A549 (cell line): ENCODE results near the gene CLMN. TPM values are rescaled to one million over a fixed set of nuclear protein-coding genes. Genes with fewer than 3 reads are reported as not detected.

ENCODE experiments used
- ATAC-seq, 2 experiments: fragments of 200-7000 bp in 1 of 2; fragments of >200 bp in 1 of 2; cut with Nextera tagmentation in 1 of 2; cut with Tn5 transposase in 1 of 2; 3 replicates each; pipeline versions ENCODE4 v1.8.0 to v1.9.1; 2018 to 2020; ENCODE audit warnings: mild to moderate bottlenecking in 1 of 2, moderate library complexity in 1 of 2
- CTCF ChIA-PET: fragments of 300-600 bp; sonication (Branson Sonifier 250); formaldehyde crosslinking; extraction: SDS; loops from one replicate; lab custom pipeline; 2021; ENCODE audit warnings: antibody characterized with exemption, inconsistent platforms; lab: Yijun Ruan, JAX
- POLR2A ChIA-PET: fragments of 350-600 bp; formaldehyde crosslinking; extraction: SDS; loops from one replicate; lab custom pipeline; 2021; ENCODE audit warnings: antibody characterized with exemption, inconsistent platforms; lab: Yijun Ruan, JAX
- DNase-seq, 2 experiments: peaks; one replicate each; pipeline versions ENCODE4 v3.0.0 to v3.0.0-alpha.2; 2011 to 2016; ENCODE audit warnings: low read depth in 1 of 2, low spot score in 1 of 2
- FAIRE-seq: peaks from 2 replicates; lab custom pipeline; 2011; peaks lifted over from hg19 to GRCh38; lab: Jason Lieb, UNC
- H3K27ac ChIP-seq, 2 experiments: fragments of >200 bp; sonication (Bioruptor Twin); formaldehyde crosslinking; 3 replicates each; pipeline ENCODE4 v1.5.1; 2016 to 2017
- H3K4me1 ChIP-seq: fragments of >200 bp; sonication (Bioruptor Twin); formaldehyde crosslinking; 3 replicates; pipeline ENCODE4 v1.6.1; 2016
- H3K4me2 ChIP-seq: fragments of >200 bp; sonication (Bioruptor Twin); formaldehyde crosslinking; 3 replicates; pipeline ENCODE4 v1.6.1; 2016
- H3K4me3 ChIP-seq: fragments of >200 bp; sonication (Bioruptor Twin); formaldehyde crosslinking; 3 replicates; pipeline ENCODE4 v1.5.1; 2016
- H3K9me3 ChIP-seq: fragments of >200 bp; sonication (Bioruptor Twin); formaldehyde crosslinking; 3 replicates; pipeline ENCODE4 v1.6.1; 2016
- CEBPB ChIP-seq, 2 experiments: fragments of >200 bp in 1 of 2; sonication (Bioruptor Twin) in 1 of 2; formaldehyde crosslinking in 1 of 2; IDR thresholded peaks; 2 replicates each; pipeline ENCODE4 v1.6.1; 2012 to 2016
- CHD4 ChIP-seq: fragments of 200-600 bp; sonication (generic); IDR thresholded peaks from 2 replicates; pipeline ENCODE4 v1.6.1; 2016; ENCODE audit warnings: antibody characterized with exemption, mild to moderate bottlenecking, borderline replicate concordance
- E2F6 ChIP-seq: IDR thresholded peaks from 2 replicates; pipeline ENCODE4 v1.6.1; 2012; ENCODE audit warnings: low read depth, borderline replicate concordance
- EHF ChIP-seq: fragments of 250-450 bp; sonication (Bioruptor Pico); IDR thresholded peaks from 2 replicates; pipeline ENCODE4 v1.5.0; 2020; ENCODE audit warnings: mild to moderate bottlenecking
- FOSB ChIP-seq: fragments of 250-450 bp; sonication (Bioruptor Pico); IDR thresholded peaks from 2 replicates; pipeline ENCODE4 v1.5.0; 2020; ENCODE audit warnings: mild to moderate bottlenecking, moderate library complexity
- FOSL2 ChIP-seq, 2 experiments: fragments of 450-650 bp in 1 of 2; fragments of >200 bp in 1 of 2; sonication (Bioruptor Twin) in 1 of 2; formaldehyde crosslinking; IDR thresholded peaks; 2 replicates each; pipeline versions ENCODE4 v1.5.0 to v1.6.1; 2016 to 2020; ENCODE audit warnings: mild to moderate bottlenecking in 1 of 2, moderate library complexity in 1 of 2
- HES2 ChIP-seq: fragments of >200 bp; sonication (Bioruptor Twin); formaldehyde crosslinking; IDR thresholded peaks from 2 replicates; pipeline ENCODE4 v1.6.1; 2016
- HEYL ChIP-seq: fragments of 250-450 bp; sonication (Bioruptor Pico); IDR thresholded peaks from 2 replicates; pipeline ENCODE4 v1.8.0; 2021; ENCODE audit warnings: mild to moderate bottlenecking, moderate library complexity
- HOXB5 ChIP-seq: fragments of 250-450 bp; sonication (Bioruptor Pico); IDR thresholded peaks from 2 replicates; pipeline ENCODE4 v1.5.0; 2020; ENCODE audit warnings: mild to moderate bottlenecking, moderate library complexity
- MAFK ChIP-seq: fragments of 450-650 bp; IDR thresholded peaks from 2 replicates; pipeline ENCODE4 v1.6.1; 2014; ENCODE audit not compliant: partially characterized antibody
- MYC ChIP-seq: IDR thresholded peaks from 2 replicates; pipeline ENCODE4 v1.6.1; 2012; ENCODE audit warnings: mild to moderate bottlenecking, inconsistent platforms, low read length, improper control_type of control experiment, borderline replicate concordance
- NFE2L2 ChIP-seq: fragments of 150-350 bp; conservative IDR thresholded peaks from 2 replicates; pipeline ENCODE4 v1.6.1; 2014; ENCODE audit warnings: low read length
- NPAS2 ChIP-seq: fragments of 250-450 bp; sonication (Bioruptor Pico); IDR thresholded peaks from 2 replicates; pipeline ENCODE4 v1.8.0; 2022; ENCODE audit warnings: mild to moderate bottlenecking, moderate library complexity, borderline replicate concordance
- PBX3 ChIP-seq: IDR thresholded peaks from 2 replicates; pipeline ENCODE4 v1.6.1; 2012
- RAD21 ChIP-seq, 2 experiments: fragments of >200 bp in 1 of 2; sonication (Bioruptor Twin) in 1 of 2; formaldehyde crosslinking in 1 of 2; IDR thresholded peaks in 1 of 2; conservative IDR thresholded peaks in 1 of 2; 2 replicates in 1 of 2; 3 replicates in 1 of 2; pipeline ENCODE4 v1.6.1; 2012 to 2018; ENCODE audit warnings: inconsistent platforms in 1 of 2
- RARB ChIP-seq: fragments of 250-450 bp; sonication (Bioruptor Pico); IDR thresholded peaks from 2 replicates; pipeline ENCODE4 v1.8.0; 2021; ENCODE audit warnings: mild to moderate bottlenecking, moderate library complexity
- REST ChIP-seq: fragments of 200-600 bp; sonication (generic); IDR thresholded peaks from 2 replicates; pipeline ENCODE4 v1.6.1; 2016; ENCODE audit warnings: antibody characterized with exemption, mild to moderate bottlenecking, moderate library complexity
- SMC3 ChIP-seq: fragments of >200 bp; sonication (Bioruptor Twin); formaldehyde crosslinking; IDR thresholded peaks from 3 replicates; pipeline ENCODE4 v1.6.1; 2018; ENCODE audit warnings: inconsistent platforms
- SREBF2 ChIP-seq: fragments of 450-650 bp; IDR thresholded peaks from 2 replicates; pipeline ENCODE4 v1.6.1; 2014; ENCODE audit warnings: mild to moderate bottlenecking, moderate library complexity
- TP53 ChIP-seq: fragments of 250-450 bp; sonication (Bioruptor Pico); IDR thresholded peaks from 2 replicates; pipeline ENCODE4 v1.5.0; 2021; ENCODE audit warnings: mild to moderate bottlenecking, moderate library complexity
- ZC3H11A ChIP-seq: fragments of 450-650 bp; IDR thresholded peaks from 2 replicates; pipeline ENCODE4 v1.6.1; 2014; ENCODE audit warnings: antibody characterized with exemption, mild to moderate bottlenecking
- ZFP36 ChIP-seq: fragments of 450-650 bp; IDR thresholded peaks from 2 replicates; pipeline ENCODE4 v1.6.1; 2014; ENCODE audit warnings: borderline replicate concordance; ENCODE audit not compliant: partially characterized antibody
- ZNF302 ChIP-seq: fragments of 250-450 bp; sonication (Bioruptor Pico); IDR thresholded peaks from 2 replicates; pipeline ENCODE4 v1.9.0; 2021; ENCODE audit warnings: inconsistent platforms, mild to moderate bottlenecking, moderate library complexity
- ZSCAN20 ChIP-seq: fragments of 250-450 bp; sonication (Bioruptor Pico); IDR thresholded peaks from 2 replicates; pipeline ENCODE4 v1.8.0; 2022; ENCODE audit warnings: mild to moderate bottlenecking, moderate library complexity
- WGBS: methylation state at CpG from one replicate; pipeline ENCODE4 v1.1.6; 2017; ENCODE audit errors: missing lambda C conversion rate; 5-methylcytosine and 5-hydroxymethylcytosine counted together
- polyA plus RNA-seq, 4 experiments: library from polyadenylated mRNA; depleted of rRNA in 3 of 4; stranded (reverse); fragments of >200 nt; fragmentation: RNase III in 1 of 4; extraction: RNeasy Plus Mini Kit Qiagen cat#74134 plus additional on column Dnase treatment in 1 of 4; gene quantifications; 2 replicates in 3 of 4; 3 replicates in 1 of 4; pipeline ENCODE4 v1.2.3, GENCODE V29; 2011 to 2017

The CLMN gene
- polyA plus RNA-seq, 2 of the 4 experiments (the other 2 are of a cell fraction): 2.9 to 10.6 TPM

- TF ChIP-seq RAD21 (conservative IDR thresholded peaks at IDR 0.05 in 1 of 2, IDR thresholded peaks at IDR 0.05 in 1 of 2): no peak
Observed at GRCh38 chr14:95320955-95321600, 1.4 kb upstream of the CLMN start (continued).

GRCh38 chr14:95320078-95320895, 579 bp upstream of the CLMN start:
- DNase-seq (no peak), FAIRE-seq (no peak)
- ChIA-PET POLR2A (no interaction called here), CTCF (interaction anchor here (1.7 kb wide), 1 partner anchor 72 kb away, joined by 6 read pairs; no protein-coding TSS in a partner anchor)
- Histone ChIP-seq H3K27ac (peak overlapping the region; percentile 80 to 98), H3K4me3 (peak overlapping the region; percentile 99)
- TF ChIP-seq RARB (CRISPR knock-in tag) (no peak), FOSB (CRISPR knock-in tag) (no peak), NPAS2 (no peak), HOXB5 (CRISPR knock-in tag) (no peak), ZNF302 (CRISPR knock-in tag) (no peak), FOSL2 (IDR thresholded peaks at IDR 0.05) (no peak), FOSL2 (CRISPR knock-in tag; IDR thresholded peaks at IDR 0.05) (no peak), SREBF2 (no peak), SMC3 (no peak), ZSCAN20 (CRISPR knock-in tag) (no peak), HES2 (no peak)
- TF ChIP-seq, all 56 proteins: peak for 0
- WGBS: 46% methylated on average over 12 of the region's 32 CpGs
- H3K4me2 ChIP-seq: peak overlapping the region; percentile 96
- ATAC-seq: peak in 1 of 2 experiments; percentile 13; a peak in 2 of 6 replicates
- peaks cover 42% of the 10 kb centered on the region for H3K4me1 ChIP-seq
- H3K9me3 ChIP-seq: no peaks in the 10 kb centered on the region

- no peaks in the 10 kb centered on the region for H3K9me3 ChIP-seq
- DNase-seq: no peak
- no peak for FAIRE-seq
- 43% methylated on average over 16 of the region's 22 CpGs for WGBS
- ChIA-PET CTCF (interaction anchor here (1.0 to 1.7 kb wide), 2 partner anchors 14 to 70 kb away, joined by 3 to 6 read pairs; no protein-coding TSS in a partner anchor), POLR2A (interaction anchor here (1.2 kb wide), 1 partner anchor 53 kb away, joined by 3 read pairs; no protein-coding TSS in a partner anchor)
- peak overlapping the region; percentile 97 for H3K4me2 ChIP-seq
- H3K4me1 ChIP-seq: peaks cover 59% of the 10 kb centered on the region
- peak overlapping the region; percentile 91 to 98 for H3K27ac ChIP-seq
- H3K4me3 ChIP-seq: peak overlapping the region; percentile 99
- ATAC-seq: no peak; a peak in 1 of 6 replicates
- TF ChIP-seq ZSCAN20 (CRISPR knock-in tag) (no peak), MAFK (no peak), HEYL (CRISPR knock-in tag) (no peak), E2F6 (no peak), EHF (no peak), MYC (no peak), TP53 (CRISPR knock-in tag) (no peak), CHD4 (no peak), ZFP36 (no peak), PBX3 (no peak), RARB (CRISPR knock-in tag) (no peak), CEBPB (IDR thresholded peaks at IDR 0.05) (no peak), HOXB5 (CRISPR knock-in tag) (no peak), ZC3H11A (no peak), NFE2L2 (no peak), REST (no peak), HES2 (no peak)
Observed at GRCh38 chr14:95318399-95319311, 1.1 kb downstream of the CLMN start.
